GM12892 (cell line): ENCODE measurements around the gene NCBP1.

Experiments used
- POLR2A ChIP-seq: IDR thresholded peaks from 2 replicates; pipeline ENCODE4 v1.6.1; 2011; ENCODE audit warnings: low read depth, low read length, control low read depth
- POLR2AphosphoS5 ChIP-seq: IDR thresholded peaks from 2 replicates; pipeline ENCODE4 v1.6.1; 2011; ENCODE audit warnings: low read depth, low read length, control low read depth
- TAF1 ChIP-seq: IDR thresholded peaks from 2 replicates; pipeline ENCODE4 v1.6.1; 2011; ENCODE audit warnings: low read depth, mild to moderate bottlenecking, control low read depth, low read length, borderline replicate concordance

- TF ChIP-seq POLR2A, result no peak
- no peak for TF ChIP-seq TAF1
- no peak for TF ChIP-seq POLR2AphosphoS5
These were observed 71.8 kb downstream of the NCBP1 start for GRCh38 chr9:97705354-97705950.
